Neural progenitor cell (in vitro differentiated cells): ENCODE data around the gene MAD1L1.

Experiments
- CTCF ChIP-seq: fragments of 200-600 bp; sonication (generic); IDR thresholded peaks from 2 replicates; pipeline ENCODE4 v1.5.1; 2017; ENCODE audit warnings: antibody characterized with exemption, mild to moderate bottlenecking
- EZH2 ChIP-seq: fragments of 200-600 bp; sonication (generic); IDR thresholded peaks from 2 replicates; pipeline ENCODE4 v1.6.1; 2017; ENCODE audit warnings: antibody characterized with exemption, mild to moderate bottlenecking, moderate library complexity
- EZH2phosphoT487 ChIP-seq: fragments of 200-600 bp; sonication (generic); IDR thresholded peaks from 2 replicates; pipeline ENCODE4 v1.6.1; 2017; ENCODE audit warnings: antibody characterized with exemption

- TF ChIP-seq CTCF, result no peak
- TF ChIP-seq EZH2, result no peak
- no peak for TF ChIP-seq EZH2phosphoT487
These were observed 446.9 kb downstream of the MAD1L1 start for GRCh38 chr7:1785839-1786238.
